Progenitor cell of endocrine pancreas (in vitro differentiated cells): ENCODE results near the gene SLC35F3. TPM values are rescaled to one million over a fixed set of nuclear protein-coding genes. Genes with fewer than 3 reads are reported as not detected.
"Not testable (repeated sequence)": the region's sequence is repeated elsewhere in the genome, so short reads cannot be mapped to it uniquely, and the experiment has no call there.

ENCODE experiments used
- DNase-seq: peaks from one replicate; pipeline ENCODE4 v3.0.0; 2021; ENCODE audit warnings: low spot score; ENCODE audit not compliant: unreplicated experiment
- H3K27ac Mint-ChIP-seq: 2 replicates; pipeline ENCODE4 v1.8.0; 2021; ENCODE audit warnings: mild to moderate bottlenecking, moderate library complexity, mixed read lengths
- H3K27me3 Mint-ChIP-seq: 2 replicates; pipeline ENCODE4 v1.8.0; 2021; ENCODE audit warnings: mixed read lengths
- H3K36me3 Mint-ChIP-seq: 2 replicates; pipeline ENCODE4 v1.8.0; 2022; ENCODE audit warnings: mixed read lengths; ENCODE audit not compliant: insufficient read depth
- H3K4me1 Mint-ChIP-seq: 2 replicates; pipeline ENCODE4 v1.8.0; 2021; ENCODE audit warnings: low read depth, mixed read lengths
- H3K4me3 Mint-ChIP-seq: 2 replicates; pipeline ENCODE4 v1.8.0; 2021; ENCODE audit warnings: low read depth, mild to moderate bottlenecking, moderate library complexity, mixed read lengths
- H3K9me3 Mint-ChIP-seq: 2 replicates; pipeline ENCODE4 v1.8.0; 2021; ENCODE audit warnings: low read depth, mixed read lengths
- CTCF ChIP-seq: fragments of 200-600 bp; sonication (generic); IDR thresholded peaks from one replicate; pipeline ENCODE4 v1.5.0; 2021; ENCODE audit warnings: antibody characterized with exemption, mild to moderate bottlenecking; ENCODE audit not compliant: unreplicated experiment
- total RNA-seq: library from RNA; stranded (reverse); gene quantifications from 2 replicates; pipeline ENCODE4 v1.2.1, GENCODE V29; 2021

Gene SLC35F3
- total RNA-seq, 1 donor from 2014 or later: 0.74 TPM

DNA sequence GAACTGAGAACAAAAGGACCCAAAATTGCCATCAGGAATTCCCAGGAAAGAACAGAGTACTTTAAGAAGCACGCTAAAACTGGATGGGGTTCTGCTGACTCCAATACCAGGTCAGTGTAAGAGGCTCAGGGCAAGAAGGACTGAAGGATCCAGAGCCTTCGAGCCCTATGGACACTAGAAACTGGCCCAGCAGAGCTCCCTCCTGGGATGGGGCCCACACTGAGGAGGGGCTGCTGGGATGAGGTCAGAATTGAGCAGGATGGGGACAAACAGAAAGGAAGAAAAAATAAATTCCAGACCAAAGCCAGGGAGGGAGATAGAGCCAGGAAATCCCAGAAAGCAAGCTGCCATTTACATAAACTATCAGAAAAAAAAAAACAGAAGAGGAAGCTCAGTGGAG, 246.4 kb downstream of the SLC35F3 start:
- DNase-seq: no peak
- no peaks in the 10 kb centered on the region for H3K4me1 Mint-ChIP-seq
- no peaks in the 10 kb centered on the region for H3K9me3 Mint-ChIP-seq
- TF ChIP-seq CTCF: no peak
- H3K27ac Mint-ChIP-seq: no peak overlapping the region
- no peaks in the 10 kb centered on the region for H3K36me3 Mint-ChIP-seq
- H3K27me3 Mint-ChIP-seq: no peaks in the 10 kb centered on the region
- no peak overlapping the region for H3K4me3 Mint-ChIP-seq

- not testable (repeated sequence) for H3K27ac Mint-ChIP-seq, H3K9me3 Mint-ChIP-seq, DNase-seq, H3K4me1 Mint-ChIP-seq, H3K27me3 Mint-ChIP-seq, H3K36me3 Mint-ChIP-seq, H3K4me3 Mint-ChIP-seq
Observed at GRCh38 chr1:234152344-234152743, 247.9 kb downstream of the SLC35F3 start.

DNA sequence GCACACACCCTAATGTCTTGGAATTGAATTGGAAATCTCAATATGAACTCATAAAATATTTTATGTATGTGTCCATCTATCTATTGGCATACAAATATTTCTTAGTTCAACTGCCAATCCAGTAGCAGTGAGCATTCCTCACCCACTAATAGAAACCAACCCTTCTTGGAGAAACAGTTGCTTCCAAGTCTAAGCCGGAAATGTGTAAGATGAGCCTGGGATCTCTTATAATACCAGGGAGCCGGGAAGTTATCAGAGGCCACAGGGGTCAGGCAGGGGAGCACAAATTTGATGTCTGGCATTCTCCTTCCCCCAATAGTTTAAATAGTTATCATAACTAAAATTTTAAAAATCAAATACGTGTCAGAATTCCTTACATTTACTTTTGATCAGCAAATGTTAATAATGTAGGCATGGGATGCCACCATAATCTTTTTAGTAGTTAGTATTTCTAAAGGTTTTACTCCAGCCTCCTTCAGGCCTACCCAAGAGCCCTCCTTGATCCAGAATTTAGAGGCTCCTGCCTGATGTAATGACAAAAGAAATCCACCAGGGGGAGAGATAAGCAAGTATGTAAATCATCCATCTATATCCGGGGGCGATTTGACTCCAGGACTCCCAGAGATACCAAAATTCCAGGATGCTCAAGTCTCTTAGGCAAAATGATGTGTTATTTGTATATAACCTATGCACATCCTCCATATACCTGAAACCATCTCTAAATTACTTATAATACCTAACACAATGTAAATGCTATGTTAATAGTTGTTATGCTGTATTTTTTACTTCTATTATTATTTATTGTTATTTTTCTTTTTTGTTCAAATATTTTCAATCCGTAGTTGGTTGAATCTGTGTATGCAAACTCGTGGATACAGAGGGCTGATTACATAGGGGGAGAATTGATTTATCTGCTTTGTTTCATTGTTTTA, 250.1 kb downstream of the SLC35F3 start:
- Mint-ChIP-seq H3K4me1 (no peaks in the 10 kb centered on the region), H3K4me3 (no peak overlapping the region), H3K36me3 (no peaks in the 10 kb centered on the region), H3K9me3 (no peaks in the 10 kb centered on the region), H3K27ac (no peak overlapping the region), H3K27me3 (no peaks in the 10 kb centered on the region)
- no peak for DNase-seq
- TF ChIP-seq CTCF: peak; percentile 72

- Mint-ChIP-seq H3K4me1 (no peaks in the 10 kb centered on the region), H3K36me3 (no peaks in the 10 kb centered on the region), H3K27me3 (peaks cover 4% of the 10 kb centered on the region), H3K4me3 (no peak overlapping the region), H3K9me3 (no peaks in the 10 kb centered on the region), H3K27ac (no peak overlapping the region)
- no peak for DNase-seq
- no peak for TF ChIP-seq CTCF
Observed at GRCh38 chr1:234162661-234163060, 258.2 kb downstream of the SLC35F3 start.

- TF ChIP-seq CTCF: no peak
- peaks cover 4% of the 10 kb centered on the region for H3K27me3 Mint-ChIP-seq
- no peak for DNase-seq
- no peak overlapping the region for H3K4me3 Mint-ChIP-seq
- no peaks in the 10 kb centered on the region for H3K36me3 Mint-ChIP-seq
- no peak overlapping the region for H3K27ac Mint-ChIP-seq
- no peaks in the 10 kb centered on the region for H3K9me3 Mint-ChIP-seq
- H3K4me1 Mint-ChIP-seq: no peaks in the 10 kb centered on the region
Observed at GRCh38 chr1:234163267-234163919, 258.9 kb downstream of the SLC35F3 start.
